H1 (cell line): ENCODE measurements around the gene UBAP1L. TPM values are rescaled to one million over a fixed set of nuclear protein-coding genes. Genes with fewer than 3 reads are reported as not detected.

Experiments used
- HDAC2 ChIP-seq, 2 experiments: fragments of 300-600 bp in 1 of 2; sonication (generic) in 1 of 2; IDR thresholded peaks; 2 replicates each; pipeline ENCODE4 v1.6.1; 2011 to 2012; ENCODE audit warnings: low read depth in 2 of 2, low read length in 2 of 2, mild to moderate bottlenecking in 2 of 2, moderate library complexity in 2 of 2, borderline replicate concordance in 1 of 2, inconsistent platforms in 1 of 2
- NRF1 ChIP-seq: IDR thresholded peaks from 2 replicates; pipeline ENCODE4 v1.6.1; 2011; ENCODE audit warnings: mild to moderate bottlenecking, low read depth, low read length, improper control_type of control experiment
- POU5F1 ChIP-seq: IDR thresholded peaks from 2 replicates; pipeline ENCODE4 v1.6.1; 2011; ENCODE audit warnings: low read depth, mild to moderate bottlenecking, low read length, moderate library complexity
- RFX5 ChIP-seq: IDR thresholded peaks from 2 replicates; pipeline ENCODE4 v1.6.1; 2011; ENCODE audit warnings: low read depth, low read length, improper control_type of control experiment, borderline replicate concordance
- SIX5 ChIP-seq: IDR thresholded peaks from 2 replicates; pipeline ENCODE4 v1.6.1; 2011; ENCODE audit warnings: mild to moderate bottlenecking, low read depth, low read length
- SP1 ChIP-seq: IDR thresholded peaks from 2 replicates; pipeline ENCODE4 v1.6.1; 2011; ENCODE audit warnings: low read depth, low read length
- polyA plus RNA-seq, 7 experiments: library from polyadenylated mRNA; depleted of rRNA in 3 of 7; stranded (reverse) in 5 of 7; unstranded in 2 of 7; fragments of >200 nt in 5 of 7; fragments of 200-250 nt in 2 of 7; gene quantifications; 1 replicate in 5 of 7; 2 replicates in 1 of 7; 4 replicates in 1 of 7; pipeline versions ENCODE4 v1.2.1 to v1.2.3, GENCODE V29; 2011 to 2013; ENCODE audit warnings: missing spikeins in 2 of 7, mixed read lengths in 2 of 7
- total RNA-seq: library from RNA; stranded (reverse); fragmentation: NEBNext Ultra II Directional; extraction: Animal tissue kit (Norgen Biotek cat#: 25700); gene quantifications from 2 replicates; pipeline ENCODE4 v1.2.1, GENCODE V29; 2021
- TF ChIP-seq, protein P1 (sequence below): IDR thresholded peaks from 2 replicates; pipeline ENCODE4 v1.6.1; 2012; ENCODE audit warnings: inconsistent platforms

The UBAP1L gene
- total and polyA plus RNA-seq, 2 of the 8 experiments (the other 6 are each of a cell fraction or from before 2014, with no cell fraction given) = 0.67 to 1.7 TPM

DNA sequence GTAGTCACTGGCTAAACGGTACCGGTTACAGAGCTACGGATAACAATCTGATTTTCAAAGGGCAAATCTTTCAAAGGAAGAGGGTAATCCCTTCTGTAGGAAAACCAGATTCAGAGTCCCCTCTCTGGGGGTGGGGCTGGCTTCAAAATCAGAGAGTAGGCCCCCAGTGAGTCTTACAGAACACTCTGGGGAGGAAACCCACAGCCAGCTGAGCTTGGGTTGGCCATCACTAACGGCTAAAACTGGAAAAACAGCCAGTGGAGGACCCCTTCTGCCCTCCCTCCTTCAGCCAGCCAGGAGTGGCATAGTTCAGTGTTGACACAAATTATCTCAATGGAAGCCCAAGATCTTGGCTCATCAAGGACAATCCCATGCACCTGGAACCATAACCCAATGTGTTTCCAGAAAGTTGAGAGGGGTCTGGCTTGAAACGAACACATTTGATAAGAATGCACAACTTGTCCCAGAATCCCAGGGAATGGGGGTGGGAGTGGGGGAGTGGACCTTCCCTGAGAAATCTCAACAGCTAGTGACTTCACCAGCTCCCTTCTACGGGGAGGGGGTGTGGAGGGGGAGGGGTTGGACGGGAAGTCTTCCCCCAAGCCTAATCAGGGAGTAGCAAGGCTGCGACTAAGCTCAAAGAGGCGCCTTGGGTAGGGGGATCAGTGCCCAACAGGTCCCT is 48.2 kb downstream of the UBAP1L start (continued):
- TF ChIP-seq HDAC2 (IDR thresholded peaks at IDR 0.05; ENCODE audit: borderline replicate concordance in 1 of 2, low read depth in 2 of 2, low read length in 2 of 2) = no peak
- TF ChIP-seq POU5F1 = no peak
- no peak for TF ChIP-seq SP1
- TF ChIP-seq, protein P1, sequence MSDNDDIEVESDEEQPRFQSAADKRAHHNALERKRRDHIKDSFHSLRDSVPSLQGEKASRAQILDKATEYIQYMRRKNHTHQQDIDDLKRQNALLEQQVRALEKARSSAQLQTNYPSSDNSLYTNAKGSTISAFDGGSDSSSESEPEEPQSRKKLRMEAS = no peak
- no peak for TF ChIP-seq SIX5
- TF ChIP-seq RFX5 = no peak
- TF ChIP-seq NRF1 = no peak
